HEK293 (cell line): Measurements from ENCODE around the gene PPP1R1B.

Experiments used
- CTCF ChIA-PET: fragments of 350-600 bp; formaldehyde crosslinking; extraction: SDS; loops from one replicate; lab custom pipeline; 2021; ENCODE audit warnings: antibody characterized with exemption; lab: Yijun Ruan, JAX
- POLR2A ChIA-PET: fragments of 300-600 bp; formaldehyde crosslinking; extraction: SDS; loops from one replicate; lab custom pipeline; 2020; ENCODE audit warnings: antibody characterized with exemption, inconsistent platforms; lab: Yijun Ruan, JAX
- H3K27ac ChIP-seq: fragments of 200-500 bp; sonication (Bioruptor generic); 2 replicates; pipeline ENCODE4 v1.5.1; 2014; ENCODE audit warnings: low read depth, low read length, control low read depth, inconsistent platforms; ENCODE audit errors: extremely low read depth
- H3K36me3 ChIP-seq, 2 experiments: fragments of 200-500 bp in 1 of 2; sonication (Bioruptor generic) in 1 of 2; 1 replicate in 1 of 2; 2 replicates in 1 of 2; pipeline ENCODE4 v1.5.1; 2014 to 2017; ENCODE audit warnings: inconsistent platforms in 2 of 2, low read length in 2 of 2; ENCODE audit not compliant: control insufficient read depth in 2 of 2, insufficient read depth in 1 of 2
- H3K4me1 ChIP-seq: fragments of 200-500 bp; sonication (Bioruptor generic); 2 replicates; pipeline ENCODE4 v1.5.1; 2014; ENCODE audit warnings: mild to moderate bottlenecking, low read length, inconsistent platforms; ENCODE audit not compliant: control insufficient read depth, insufficient read depth
- H3K4me3 ChIP-seq: 2 replicates; pipeline ENCODE4 v1.5.1; 2011; ENCODE audit warnings: low read depth, mild to moderate bottlenecking, control low read depth, low read length, moderate library complexity
- H3K9me3 ChIP-seq: fragments of 200-500 bp; sonication (Bioruptor generic); 2 replicates; pipeline ENCODE4 v1.5.1; 2014; ENCODE audit warnings: low read depth, low read length, inconsistent platforms; ENCODE audit not compliant: control insufficient read depth, insufficient read depth
- EGR2 ChIP-seq: fragments of 450-650 bp; formaldehyde crosslinking; IDR thresholded peaks from 2 replicates; pipeline ENCODE4 v1.5.1; 2016; ENCODE audit warnings: low read depth, missing biosample characterization, missing genetic modification characterization
- OSR2 ChIP-seq: fragments of 450-650 bp; formaldehyde crosslinking; IDR thresholded peaks from 2 replicates; pipeline ENCODE4 v1.5.1; 2016; ENCODE audit warnings: missing biosample characterization, missing genetic modification characterization
- OVOL3 ChIP-seq: fragments of 450-650 bp; formaldehyde crosslinking; IDR thresholded peaks from 2 replicates; pipeline ENCODE4 v1.5.1; 2016; ENCODE audit warnings: missing biosample characterization, missing genetic modification characterization
- RBAK ChIP-seq: fragments of 450-650 bp; formaldehyde crosslinking; IDR thresholded peaks from 2 replicates; pipeline ENCODE4 v1.5.1; 2016; ENCODE audit warnings: missing biosample characterization, missing genetic modification characterization
- YY2 ChIP-seq: fragments of 450-650 bp; formaldehyde crosslinking; IDR thresholded peaks from 2 replicates; pipeline ENCODE4 v1.5.1; 2016; ENCODE audit warnings: missing biosample characterization, missing genetic modification characterization
- ZBTB1 ChIP-seq: fragments of 450-650 bp; formaldehyde crosslinking; IDR thresholded peaks from 2 replicates; pipeline ENCODE4 v1.5.1; 2016; ENCODE audit warnings: missing biosample characterization, missing genetic modification characterization
- ZFHX2 ChIP-seq: fragments of 450-650 bp; formaldehyde crosslinking; conservative IDR thresholded peaks from 2 replicates; pipeline ENCODE4 v1.5.1; 2016; ENCODE audit warnings: missing biosample characterization, missing genetic modification characterization
- ZFP37 ChIP-seq: fragments of 450-650 bp; formaldehyde crosslinking; IDR thresholded peaks from 2 replicates; pipeline ENCODE4 v1.5.1; 2016; ENCODE audit warnings: missing biosample characterization, missing genetic modification characterization
- ZFP69B ChIP-seq: fragments of 450-650 bp; formaldehyde crosslinking; IDR thresholded peaks from 2 replicates; pipeline ENCODE4 v1.5.1; 2016; ENCODE audit warnings: missing biosample characterization, missing genetic modification characterization
- ZNF10 ChIP-seq: fragments of 450-650 bp; formaldehyde crosslinking; IDR thresholded peaks from 2 replicates; pipeline ENCODE4 v1.5.1; 2017; ENCODE audit warnings: missing biosample characterization, missing genetic modification characterization
- ZNF112 ChIP-seq: fragments of 450-650 bp; formaldehyde crosslinking; IDR thresholded peaks from 2 replicates; pipeline ENCODE4 v1.5.0; 2017; ENCODE audit warnings: missing biosample characterization, missing genetic modification characterization
- ZNF214 ChIP-seq: fragments of 450-650 bp; formaldehyde crosslinking; IDR thresholded peaks from 2 replicates; pipeline ENCODE4 v1.5.1; 2017; ENCODE audit warnings: missing biosample characterization, mild to moderate bottlenecking, missing genetic modification characterization, borderline replicate concordance
- ZNF24 ChIP-seq: fragments of 450-650 bp; formaldehyde crosslinking; IDR thresholded peaks from 2 replicates; pipeline ENCODE4 v1.5.1; 2016; ENCODE audit warnings: missing biosample characterization, missing genetic modification characterization
- ZNF292 ChIP-seq: fragments of 450-650 bp; formaldehyde crosslinking; IDR thresholded peaks from 2 replicates; pipeline ENCODE4 v1.5.1; 2016; ENCODE audit warnings: low read depth, missing biosample characterization, missing genetic modification characterization, borderline replicate concordance
- ZNF341 ChIP-seq: fragments of 450-650 bp; formaldehyde crosslinking; IDR thresholded peaks from 2 replicates; pipeline ENCODE4; 2016; ENCODE audit warnings: low read depth, missing biosample characterization, missing genetic modification characterization
- ZNF501 ChIP-seq: fragments of 450-650 bp; formaldehyde crosslinking; IDR thresholded peaks from 2 replicates; pipeline ENCODE4 v1.5.1; 2016; ENCODE audit warnings: missing biosample characterization, missing genetic modification characterization
- ZNF529 ChIP-seq: fragments of 450-650 bp; formaldehyde crosslinking; IDR thresholded peaks from 2 replicates; pipeline ENCODE4 v1.5.1; 2017; ENCODE audit warnings: missing genetic modification characterization, missing biosample characterization; ENCODE audit not compliant: insufficient replicate concordance
- ZNF555 ChIP-seq: fragments of 450-650 bp; formaldehyde crosslinking; conservative IDR thresholded peaks from 2 replicates; pipeline ENCODE4 v1.5.1; 2017; ENCODE audit warnings: missing biosample characterization, mild to moderate bottlenecking, missing genetic modification characterization, inconsistent platforms
- ZNF560 ChIP-seq: fragments of 450-650 bp; formaldehyde crosslinking; IDR thresholded peaks from 2 replicates; pipeline ENCODE4 v1.5.1; 2017; ENCODE audit warnings: missing biosample characterization, missing genetic modification characterization, borderline replicate concordance
- ZNF561 ChIP-seq: fragments of 450-650 bp; IDR thresholded peaks from 2 replicates; pipeline ENCODE4 v1.5.1; 2018; ENCODE audit warnings: missing biosample characterization, missing genetic modification characterization, borderline replicate concordance
- ZNF621 ChIP-seq: fragments of 450-650 bp; formaldehyde crosslinking; IDR thresholded peaks from 2 replicates; pipeline ENCODE4 v1.5.1; 2017; ENCODE audit warnings: missing biosample characterization, missing genetic modification characterization
- ZNF645 ChIP-seq: fragments of 450-650 bp; formaldehyde crosslinking; IDR thresholded peaks from 2 replicates; pipeline ENCODE4; 2016; ENCODE audit warnings: missing biosample characterization, missing genetic modification characterization
- ZNF843 ChIP-seq: fragments of 450-650 bp; formaldehyde crosslinking; IDR thresholded peaks from 2 replicates; pipeline ENCODE4 v1.5.1; 2016; ENCODE audit warnings: missing biosample characterization, missing genetic modification characterization
- TF ChIP-seq, protein P1 (sequence below): fragments of 450-650 bp; formaldehyde crosslinking; IDR thresholded peaks from 2 replicates; pipeline ENCODE4 v1.5.1; 2016; ENCODE audit warnings: missing biosample characterization, missing genetic modification characterization
- TF ChIP-seq, protein P2 (sequence below): fragments of 450-650 bp; formaldehyde crosslinking; IDR thresholded peaks from 2 replicates; pipeline ENCODE4 v1.5.1; 2016; ENCODE audit warnings: missing biosample characterization, missing genetic modification characterization, low read depth
- TF ChIP-seq, protein P3 (sequence below): fragments of 450-650 bp; formaldehyde crosslinking; IDR thresholded peaks from 2 replicates; pipeline ENCODE4 v1.5.1; 2017; ENCODE audit warnings: missing biosample characterization, missing genetic modification characterization

PPP1R1B gene

DNA sequence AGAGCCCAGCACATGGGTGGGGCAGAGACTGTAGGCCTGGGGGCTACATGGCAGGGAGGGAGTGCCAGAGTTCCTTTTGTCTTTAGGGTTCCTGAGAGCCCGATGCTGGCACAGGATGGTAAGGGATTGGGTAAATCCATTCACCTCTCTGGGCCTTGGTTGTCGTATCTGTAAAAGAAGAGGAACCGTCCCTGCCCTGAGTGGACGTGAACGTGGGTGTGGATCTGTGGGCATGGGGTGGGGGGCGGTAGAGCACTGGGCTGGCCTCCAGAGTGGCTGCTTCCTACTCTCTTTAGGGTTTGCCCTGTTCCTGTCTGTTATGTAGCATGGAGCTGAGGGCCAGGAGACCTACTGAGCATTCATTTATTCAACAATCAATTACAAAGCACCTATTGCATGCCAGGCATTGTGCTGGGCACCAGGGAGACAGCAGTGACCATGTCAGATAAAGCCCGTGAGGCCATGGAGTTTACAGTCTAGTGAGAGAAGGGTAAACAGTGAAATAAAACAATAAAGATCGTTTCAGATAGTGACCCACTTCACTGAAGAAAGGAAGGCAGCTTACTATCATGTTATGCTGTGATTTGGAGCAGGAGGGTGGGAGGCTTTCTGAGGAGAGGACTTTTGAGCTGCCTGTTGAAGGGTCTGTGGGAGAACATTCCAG is 25.3 kb downstream of the PPP1R1B start:
- CTCF ChIA-PET: interaction anchor here (0.5 to 11.9 kb wide), 13 partner anchors 11 to 417 kb away, joined by 3 to 220 read pairs (median 9); partner anchors contain the start of genes MIEN1, PNMT, PPP1R1B and STARD3
- H3K4me3 ChIP-seq: no peak overlapping the region
- peak overlapping the region; percentile 6 for H3K27ac ChIP-seq
- peaks cover 0 to 14% of the 10 kb centered on the region in 2 experiments; a peak in 2 of 3 replicates for H3K36me3 ChIP-seq
- TF ChIP-seq ZNF555 (tag by site-specific recombination) (no peak), RBAK (tag by site-specific recombination) (no peak), ZNF645 (tag by site-specific recombination) (no peak), ZNF214 (tag by site-specific recombination) (no peak), EGR2 (tag by site-specific recombination) (peak; percentile 49), ZFHX2 (tag by site-specific recombination) (peak; percentile 80), ZFP37 (tag by site-specific recombination) (no peak), ZNF621 (tag by site-specific recombination) (no peak), OSR2 (no peak)
- TF ChIP-seq, protein P1, sequence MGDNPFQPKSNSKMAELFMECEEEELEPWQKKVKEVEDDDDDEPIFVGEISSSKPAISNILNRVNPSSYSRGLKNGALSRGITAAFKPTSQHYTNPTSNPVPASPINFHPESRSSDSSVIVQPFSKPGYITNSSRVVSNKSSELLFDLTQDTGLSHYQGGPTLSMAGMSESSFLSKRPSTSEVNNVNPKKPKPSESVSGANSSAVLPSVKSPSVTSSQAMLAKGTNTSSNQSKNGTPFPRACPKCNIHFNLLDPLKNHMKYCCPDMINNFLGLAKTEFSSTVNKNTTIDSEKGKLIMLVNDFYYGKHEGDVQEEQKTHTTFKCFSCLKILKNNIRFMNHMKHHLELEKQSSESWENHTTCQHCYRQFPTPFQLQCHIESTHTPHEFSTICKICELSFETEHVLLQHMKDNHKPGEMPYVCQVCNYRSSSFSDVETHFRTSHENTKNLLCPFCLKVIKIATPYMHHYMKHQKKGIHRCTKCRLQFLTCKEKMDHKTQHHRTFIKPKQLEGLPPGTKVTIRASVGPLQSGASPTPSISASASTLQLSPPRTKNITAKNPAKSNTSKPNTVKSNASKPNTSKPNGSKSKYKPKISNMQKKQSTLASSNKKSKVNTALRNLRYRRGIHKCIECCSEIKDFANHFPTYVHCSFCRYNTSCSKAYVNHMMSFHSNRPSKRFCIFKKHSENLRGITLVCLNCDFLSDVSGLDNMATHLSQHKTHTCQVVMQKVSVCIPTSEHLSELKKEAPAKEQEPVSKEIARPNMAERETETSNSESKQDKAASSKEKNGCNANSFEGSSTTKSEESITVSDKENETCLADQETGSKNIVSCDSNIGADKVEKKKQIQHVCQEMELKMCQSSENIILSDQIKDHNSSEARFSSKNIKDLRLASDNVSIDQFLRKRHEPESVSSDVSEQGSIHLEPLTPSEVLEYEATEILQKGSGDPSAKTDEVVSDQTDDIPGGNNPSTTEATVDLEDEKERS (tag by site-specific recombination): no peak
- TF ChIP-seq, all 188 proteins: peak for 2
- POLR2A ChIA-PET: interaction anchor here (1.2 to 1.5 kb wide), 3 partner anchors 14 to 36 kb away, joined by 3 to 5 read pairs (median 4); partner anchors contain the start of gene PGAP3
- H3K9me3 ChIP-seq: no peaks in the 10 kb centered on the region
- H3K4me1 ChIP-seq: peaks cover 2% of the 10 kb centered on the region; the same call in 1 of the 2 replicates

DNA sequence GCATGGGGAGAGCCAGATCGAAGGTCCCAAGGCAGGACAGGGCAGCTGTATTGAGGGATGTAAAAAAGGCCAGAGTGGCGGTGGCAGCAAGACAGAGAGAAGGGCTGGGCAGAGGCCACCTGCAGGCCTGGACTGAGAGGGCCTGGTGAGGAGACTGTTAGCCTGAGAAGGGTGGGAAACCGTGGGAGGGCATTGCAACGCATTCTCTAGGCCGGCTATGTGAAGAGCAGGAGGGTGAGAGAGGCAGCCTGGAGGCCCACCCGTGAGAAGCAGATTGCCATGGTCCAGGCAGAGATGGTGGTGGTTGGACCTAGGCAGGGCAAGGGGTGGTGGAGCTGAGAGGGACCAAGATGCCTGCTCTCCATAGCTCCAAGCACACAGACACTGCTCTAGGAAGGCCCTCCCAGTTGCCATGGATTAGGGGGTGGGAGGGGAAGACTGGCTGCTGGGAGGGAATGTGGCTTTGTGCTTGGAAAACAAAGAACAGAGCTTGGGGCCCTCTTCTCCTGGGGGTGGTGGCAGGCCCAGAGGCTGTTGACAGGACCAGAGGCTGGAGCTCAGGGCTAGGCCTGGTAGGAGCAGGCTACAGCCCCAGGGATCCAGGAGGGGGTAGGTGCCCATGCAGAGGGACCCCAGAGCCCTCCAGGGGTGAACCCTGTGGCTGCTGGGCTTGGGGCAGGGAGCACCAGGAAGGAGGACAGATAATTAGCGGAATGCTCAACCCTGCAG is 26.0 kb downstream of the PPP1R1B start:
- H3K4me3 ChIP-seq: no peak overlapping the region
- H3K4me1 ChIP-seq: peaks cover 2% of the 10 kb centered on the region; the same call in 1 of the 2 replicates
- H3K9me3 ChIP-seq: no peaks in the 10 kb centered on the region
- H3K27ac ChIP-seq: peak overlapping the region; percentile 6
- CTCF ChIA-PET: interaction anchor here (0.5 to 11.9 kb wide), 21 partner anchors 11 to 447 kb away, joined by 3 to 220 read pairs (median 6); partner anchors contain the start of genes MIEN1, PNMT, PPP1R1B and STARD3
- H3K36me3 ChIP-seq: peaks cover 0 to 19% of the 10 kb centered on the region in 2 experiments; a peak in 2 of 3 replicates
- POLR2A ChIA-PET: interaction anchor here (1.2 to 1.6 kb wide), 3 partner anchors 15 to 35 kb away, joined by 4 to 5 read pairs (median 4); partner anchors contain the start of gene PGAP3
- TF ChIP-seq, protein P2, sequence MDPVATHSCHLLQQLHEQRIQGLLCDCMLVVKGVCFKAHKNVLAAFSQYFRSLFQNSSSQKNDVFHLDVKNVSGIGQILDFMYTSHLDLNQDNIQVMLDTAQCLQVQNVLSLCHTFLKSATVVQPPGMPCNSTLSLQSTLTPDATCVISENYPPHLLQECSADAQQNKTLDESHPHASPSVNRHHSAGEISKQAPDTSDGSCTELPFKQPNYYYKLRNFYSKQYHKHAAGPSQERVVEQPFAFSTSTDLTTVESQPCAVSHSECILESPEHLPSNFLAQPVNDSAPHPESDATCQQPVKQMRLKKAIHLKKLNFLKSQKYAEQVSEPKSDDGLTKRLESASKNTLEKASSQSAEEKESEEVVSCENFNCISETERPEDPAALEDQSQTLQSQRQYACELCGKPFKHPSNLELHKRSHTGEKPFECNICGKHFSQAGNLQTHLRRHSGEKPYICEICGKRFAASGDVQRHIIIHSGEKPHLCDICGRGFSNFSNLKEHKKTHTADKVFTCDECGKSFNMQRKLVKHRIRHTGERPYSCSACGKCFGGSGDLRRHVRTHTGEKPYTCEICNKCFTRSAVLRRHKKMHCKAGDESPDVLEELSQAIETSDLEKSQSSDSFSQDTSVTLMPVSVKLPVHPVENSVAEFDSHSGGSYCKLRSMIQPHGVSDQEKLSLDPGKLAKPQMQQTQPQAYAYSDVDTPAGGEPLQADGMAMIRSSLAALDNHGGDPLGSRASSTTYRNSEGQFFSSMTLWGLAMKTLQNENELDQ: no peak
- TF ChIP-seq ZNF10 (tag by site-specific recombination) (peak; percentile 71; the same call in 1 of the 2 replicates), ZNF341 (tag by site-specific recombination) (peak; percentile 45), ZNF292 (no peak), OVOL3 (tag by site-specific recombination) (no peak), ZNF112 (tag by site-specific recombination) (no peak), ZBTB1 (tag by site-specific recombination) (no peak), ZNF560 (tag by site-specific recombination) (no peak), ZNF24 (no peak), ZNF501 (tag by site-specific recombination) (no peak), ZNF529 (no peak), YY2 (no peak), ZFP69B (tag by site-specific recombination) (no peak), ZNF561 (tag by site-specific recombination) (no peak), ZNF843 (tag by site-specific recombination) (no peak)
- TF ChIP-seq, protein P3, sequence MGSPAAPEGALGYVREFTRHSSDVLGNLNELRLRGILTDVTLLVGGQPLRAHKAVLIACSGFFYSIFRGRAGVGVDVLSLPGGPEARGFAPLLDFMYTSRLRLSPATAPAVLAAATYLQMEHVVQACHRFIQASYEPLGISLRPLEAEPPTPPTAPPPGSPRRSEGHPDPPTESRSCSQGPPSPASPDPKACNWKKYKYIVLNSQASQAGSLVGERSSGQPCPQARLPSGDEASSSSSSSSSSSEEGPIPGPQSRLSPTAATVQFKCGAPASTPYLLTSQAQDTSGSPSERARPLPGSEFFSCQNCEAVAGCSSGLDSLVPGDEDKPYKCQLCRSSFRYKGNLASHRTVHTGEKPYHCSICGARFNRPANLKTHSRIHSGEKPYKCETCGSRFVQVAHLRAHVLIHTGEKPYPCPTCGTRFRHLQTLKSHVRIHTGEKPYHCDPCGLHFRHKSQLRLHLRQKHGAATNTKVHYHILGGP: no peak
